Forelimb muscle (tissue), 1 donor: ENCODE data around the gene ACTRT2. TPM values are rescaled to one million over a fixed set of nuclear protein-coding genes. Genes with fewer than 3 reads are reported as not detected.
A peak's percentile ranks its signal among the peaks of the same experiment; 100 is the strongest.

Experiments used
- DNase-seq: peaks from one replicate; pipeline ENCODE4 v3.0.0-alpha.2; 2013; ENCODE audit warnings: low read depth
- polyA plus RNA-seq: library from polyadenylated mRNA; unstranded; fragments of 120-200 nt; gene quantifications from one replicate; pipeline ENCODE4 v1.2.1, GENCODE V29; 2013; ENCODE audit not compliant: insufficient read length

The ACTRT2 gene
- polyA plus RNA-seq, 1 donor, result not detected

GRCh38 chr1:3003039-3003940 is 18.0 kb upstream of the ACTRT2 start:
- DNase-seq, result no peak

- DNase-seq, result no peak
Measured at GRCh38 chr1:3003941-3004270, 17.4 kb upstream of the ACTRT2 start.

GRCh38 chr1:3004285-3005205 is 16.7 kb upstream of the ACTRT2 start:
- DNase-seq, result no peak

- no peak for DNase-seq
Measured at GRCh38 chr1:3005771-3006170, 15.5 kb upstream of the ACTRT2 start.

- DNase-seq, result no peak
Measured at GRCh38 chr1:3007298-3008147, 13.7 kb upstream of the ACTRT2 start.

GRCh38 chr1:3009021-3009420 is 12.2 kb upstream of the ACTRT2 start:
- DNase-seq, result no peak

- no peak for DNase-seq
Measured at GRCh38 chr1:3009556-3009955, 11.7 kb upstream of the ACTRT2 start.

- no peak for DNase-seq
Measured at GRCh38 chr1:3011127-3011526, 10.1 kb upstream of the ACTRT2 start.

- DNase-seq, result peak; percentile 28
Measured at GRCh38 chr1:3011631-3012455, 9.4 kb upstream of the ACTRT2 start.

- DNase-seq, result no peak
Measured at GRCh38 chr1:3012456-3013291, 8.6 kb upstream of the ACTRT2 start.

GRCh38 chr1:3013371-3014049 is 7.8 kb upstream of the ACTRT2 start:
- DNase-seq, result no peak

- DNase-seq, result no peak
Measured at GRCh38 chr1:3014050-3014440, 7.2 kb upstream of the ACTRT2 start.

GRCh38 chr1:3014443-3015268 is 6.6 kb upstream of the ACTRT2 start:
- DNase-seq, result no peak

GRCh38 chr1:3015269-3015635 is 6.0 kb upstream of the ACTRT2 start:
- DNase-seq, result no peak

- DNase-seq, result no peak
Measured at GRCh38 chr1:3015744-3016143, 5.5 kb upstream of the ACTRT2 start.

- no peak for DNase-seq
Measured at GRCh38 chr1:3016641-3017439, 4.4 kb upstream of the ACTRT2 start.

GRCh38 chr1:3017440-3018050 is 3.7 kb upstream of the ACTRT2 start:
- DNase-seq, result no peak
